ENCODE measurements around the gene ZNF549. TPM values are rescaled to one million over a fixed set of nuclear protein-coding genes. Genes with fewer than 3 reads are reported as not detected.

The ZNF549 gene
- total and polyA plus RNA-seq, 2 of the 13 experiments (the other 11 are each of a cell fraction or from before 2014, with no cell fraction given), result 2.8 to 6.4 TPM

DNA sequence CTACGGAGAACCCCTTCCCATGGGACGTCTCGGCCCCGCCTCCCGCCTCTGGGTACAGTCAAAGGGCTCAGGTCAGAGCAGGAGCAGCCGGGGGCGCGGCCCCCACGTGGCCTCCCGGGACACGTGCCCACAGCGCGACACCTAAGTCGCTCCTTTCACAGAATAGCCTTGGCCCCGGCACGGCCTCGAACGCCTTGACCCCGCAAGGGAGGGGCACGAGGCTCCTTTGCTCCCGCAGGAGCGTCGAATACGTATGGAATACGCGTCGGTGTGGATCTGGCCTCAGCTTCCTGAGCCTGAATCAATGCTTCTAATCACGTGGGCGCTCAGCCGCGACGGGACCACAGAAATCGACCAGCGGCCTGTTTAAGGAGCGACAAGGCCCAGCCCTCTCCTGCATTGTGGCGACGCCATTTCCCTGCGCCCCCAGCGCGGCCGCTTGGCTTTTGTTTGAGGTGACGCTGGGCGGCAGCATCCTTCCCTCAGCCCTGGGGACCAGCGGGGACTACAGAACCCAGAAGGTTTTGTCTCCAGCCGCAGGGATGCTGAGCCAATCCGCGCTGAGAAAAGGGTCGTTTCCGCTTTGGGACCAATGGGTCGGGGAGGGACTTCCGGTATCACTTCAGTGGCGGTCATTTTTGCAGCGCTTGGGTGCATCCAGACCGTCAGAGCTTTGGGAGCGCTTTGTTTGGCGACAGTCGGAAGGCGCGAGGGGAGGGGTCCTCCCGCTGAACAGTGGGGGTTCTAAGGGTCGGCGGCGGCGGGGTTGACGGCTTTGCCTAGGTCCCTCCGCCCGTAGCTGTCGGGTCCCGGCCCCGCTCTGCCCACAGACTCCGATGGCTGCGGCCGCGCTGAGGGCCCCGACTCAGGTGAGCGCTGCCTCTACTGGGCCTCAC is 56.6 kb downstream of the ZNF549 start, which contains the start of gene ZIK1 (continued):
- TF ChIP-seq, protein P1, sequence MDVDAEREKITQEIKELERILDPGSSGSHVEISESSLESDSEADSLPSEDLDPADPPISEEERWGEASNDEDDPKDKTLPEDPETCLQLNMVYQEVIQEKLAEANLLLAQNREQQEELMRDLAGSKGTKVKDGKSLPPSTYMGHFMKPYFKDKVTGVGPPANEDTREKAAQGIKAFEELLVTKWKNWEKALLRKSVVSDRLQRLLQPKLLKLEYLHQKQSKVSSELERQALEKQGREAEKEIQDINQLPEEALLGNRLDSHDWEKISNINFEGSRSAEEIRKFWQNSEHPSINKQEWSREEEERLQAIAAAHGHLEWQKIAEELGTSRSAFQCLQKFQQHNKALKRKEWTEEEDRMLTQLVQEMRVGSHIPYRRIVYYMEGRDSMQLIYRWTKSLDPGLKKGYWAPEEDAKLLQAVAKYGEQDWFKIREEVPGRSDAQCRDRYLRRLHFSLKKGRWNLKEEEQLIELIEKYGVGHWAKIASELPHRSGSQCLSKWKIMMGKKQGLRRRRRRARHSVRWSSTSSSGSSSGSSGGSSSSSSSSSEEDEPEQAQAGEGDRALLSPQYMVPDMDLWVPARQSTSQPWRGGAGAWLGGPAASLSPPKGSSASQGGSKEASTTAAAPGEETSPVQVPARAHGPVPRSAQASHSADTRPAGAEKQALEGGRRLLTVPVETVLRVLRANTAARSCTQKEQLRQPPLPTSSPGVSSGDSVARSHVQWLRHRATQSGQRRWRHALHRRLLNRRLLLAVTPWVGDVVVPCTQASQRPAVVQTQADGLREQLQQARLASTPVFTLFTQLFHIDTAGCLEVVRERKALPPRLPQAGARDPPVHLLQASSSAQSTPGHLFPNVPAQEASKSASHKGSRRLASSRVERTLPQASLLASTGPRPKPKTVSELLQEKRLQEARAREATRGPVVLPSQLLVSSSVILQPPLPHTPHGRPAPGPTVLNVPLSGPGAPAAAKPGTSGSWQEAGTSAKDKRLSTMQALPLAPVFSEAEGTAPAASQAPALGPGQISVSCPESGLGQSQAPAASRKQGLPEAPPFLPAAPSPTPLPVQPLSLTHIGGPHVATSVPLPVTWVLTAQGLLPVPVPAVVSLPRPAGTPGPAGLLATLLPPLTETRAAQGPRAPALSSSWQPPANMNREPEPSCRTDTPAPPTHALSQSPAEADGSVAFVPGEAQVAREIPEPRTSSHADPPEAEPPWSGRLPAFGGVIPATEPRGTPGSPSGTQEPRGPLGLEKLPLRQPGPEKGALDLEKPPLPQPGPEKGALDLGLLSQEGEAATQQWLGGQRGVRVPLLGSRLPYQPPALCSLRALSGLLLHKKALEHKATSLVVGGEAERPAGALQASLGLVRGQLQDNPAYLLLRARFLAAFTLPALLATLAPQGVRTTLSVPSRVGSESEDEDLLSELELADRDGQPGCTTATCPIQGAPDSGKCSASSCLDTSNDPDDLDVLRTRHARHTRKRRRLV (CRISPR knock-in tag; IDR thresholded peaks at IDR 0.05), result no peak
- TF ChIP-seq, protein P2, sequence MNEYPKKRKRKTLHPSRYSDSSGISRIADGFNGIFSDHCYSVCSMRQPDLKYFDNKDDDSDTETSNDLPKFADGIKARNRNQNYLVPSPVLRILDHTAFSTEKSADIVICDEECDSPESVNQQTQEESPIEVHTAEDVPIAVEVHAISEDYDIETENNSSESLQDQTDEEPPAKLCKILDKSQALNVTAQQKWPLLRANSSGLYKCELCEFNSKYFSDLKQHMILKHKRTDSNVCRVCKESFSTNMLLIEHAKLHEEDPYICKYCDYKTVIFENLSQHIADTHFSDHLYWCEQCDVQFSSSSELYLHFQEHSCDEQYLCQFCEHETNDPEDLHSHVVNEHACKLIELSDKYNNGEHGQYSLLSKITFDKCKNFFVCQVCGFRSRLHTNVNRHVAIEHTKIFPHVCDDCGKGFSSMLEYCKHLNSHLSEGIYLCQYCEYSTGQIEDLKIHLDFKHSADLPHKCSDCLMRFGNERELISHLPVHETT (CRISPR knock-in tag; conservative IDR thresholded peaks at IDR 0.05), result no peak
- TF ChIP-seq ZNF781 (CRISPR knock-in tag; IDR thresholded peaks at IDR 0.05; ENCODE audit: borderline replicate concordance, not compliant biosample characterization) (no peak), EEA1 (CRISPR knock-in tag; IDR thresholded peaks at IDR 0.05; ENCODE audit: borderline replicate concordance) (no peak), RNF2 (conservative IDR thresholded peaks at IDR 0.05; ENCODE audit: low read depth) (no peak), ZSCAN29 (CRISPR knock-in tag; conservative IDR thresholded peaks at IDR 0.05) (no peak), POLR2A (IDR thresholded peaks at IDR 0.05; ENCODE audit: insufficient read depth in 1 of 2, low read depth in 2 of 2, low read length in 2 of 2) (0 out of 4 replicates have a peak, but pooled peaks of 1 of the 2 experiments have one; percentile 36), NKX3-1 (CRISPR knock-in tag; IDR thresholded peaks at IDR 0.05) (no peak), CBX2 (IDR thresholded peaks at IDR 0.05; ENCODE audit: low read depth, low read length) (no peak), CBX2 (CRISPR knock-in tag; IDR thresholded peaks at IDR 0.05; ENCODE audit: low read depth) (no peak), PHB2 (IDR thresholded peaks at IDR 0.05; ENCODE audit: partially characterized antibody) (no peak)
- TF ChIP-seq, protein P3, sequence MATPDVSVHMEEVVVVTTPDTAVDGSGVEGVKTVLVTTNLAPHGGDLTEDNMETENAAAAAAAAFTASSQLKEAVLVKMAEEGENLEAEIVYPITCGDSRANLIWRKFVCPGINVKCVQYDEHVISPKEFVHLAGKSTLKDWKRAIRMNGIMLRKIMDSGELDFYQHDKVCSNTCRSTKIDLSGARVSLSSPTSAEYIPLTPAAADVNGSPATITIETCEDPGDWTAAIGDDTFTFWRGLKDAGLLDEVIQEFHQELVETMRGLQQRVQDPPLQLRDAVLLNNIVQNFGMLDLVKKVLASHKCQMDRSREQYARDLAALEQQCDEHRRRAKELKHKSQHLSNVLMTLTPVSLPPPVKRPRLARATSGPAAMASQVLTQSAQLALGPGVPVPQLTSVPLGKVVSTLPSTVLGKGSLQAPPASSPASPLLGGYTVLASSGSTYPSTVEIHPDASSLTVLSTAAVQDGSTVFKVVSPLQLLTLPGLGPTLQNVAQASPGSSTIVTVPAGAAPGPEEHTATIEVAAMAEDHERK (CRISPR knock-in tag; IDR thresholded peaks at IDR 0.05; ENCODE audit: low read depth), result no peak
- TF ChIP-seq, protein P4, sequence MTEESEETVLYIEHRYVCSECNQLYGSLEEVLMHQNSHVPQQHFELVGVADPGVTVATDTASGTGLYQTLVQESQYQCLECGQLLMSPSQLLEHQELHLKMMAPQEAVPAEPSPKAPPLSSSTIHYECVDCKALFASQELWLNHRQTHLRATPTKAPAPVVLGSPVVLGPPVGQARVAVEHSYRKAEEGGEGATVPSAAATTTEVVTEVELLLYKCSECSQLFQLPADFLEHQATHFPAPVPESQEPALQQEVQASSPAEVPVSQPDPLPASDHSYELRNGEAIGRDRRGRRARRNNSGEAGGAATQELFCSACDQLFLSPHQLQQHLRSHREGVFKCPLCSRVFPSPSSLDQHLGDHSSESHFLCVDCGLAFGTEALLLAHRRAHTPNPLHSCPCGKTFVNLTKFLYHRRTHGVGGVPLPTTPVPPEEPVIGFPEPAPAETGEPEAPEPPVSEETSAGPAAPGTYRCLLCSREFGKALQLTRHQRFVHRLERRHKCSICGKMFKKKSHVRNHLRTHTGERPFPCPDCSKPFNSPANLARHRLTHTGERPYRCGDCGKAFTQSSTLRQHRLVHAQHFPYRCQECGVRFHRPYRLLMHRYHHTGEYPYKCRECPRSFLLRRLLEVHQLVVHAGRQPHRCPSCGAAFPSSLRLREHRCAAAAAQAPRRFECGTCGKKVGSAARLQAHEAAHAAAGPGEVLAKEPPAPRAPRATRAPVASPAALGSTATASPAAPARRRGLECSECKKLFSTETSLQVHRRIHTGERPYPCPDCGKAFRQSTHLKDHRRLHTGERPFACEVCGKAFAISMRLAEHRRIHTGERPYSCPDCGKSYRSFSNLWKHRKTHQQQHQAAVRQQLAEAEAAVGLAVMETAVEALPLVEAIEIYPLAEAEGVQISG (CRISPR knock-in tag; IDR thresholded peaks at IDR 0.05), result peak; percentile 41; the same call in 1 of the 2 replicates
- TF ChIP-seq, protein P5, sequence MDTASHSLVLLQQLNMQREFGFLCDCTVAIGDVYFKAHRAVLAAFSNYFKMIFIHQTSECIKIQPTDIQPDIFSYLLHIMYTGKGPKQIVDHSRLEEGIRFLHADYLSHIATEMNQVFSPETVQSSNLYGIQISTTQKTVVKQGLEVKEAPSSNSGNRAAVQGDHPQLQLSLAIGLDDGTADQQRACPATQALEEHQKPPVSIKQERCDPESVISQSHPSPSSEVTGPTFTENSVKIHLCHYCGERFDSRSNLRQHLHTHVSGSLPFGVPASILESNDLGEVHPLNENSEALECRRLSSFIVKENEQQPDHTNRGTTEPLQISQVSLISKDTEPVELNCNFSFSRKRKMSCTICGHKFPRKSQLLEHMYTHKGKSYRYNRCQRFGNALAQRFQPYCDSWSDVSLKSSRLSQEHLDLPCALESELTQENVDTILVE (CRISPR knock-in tag; IDR thresholded peaks at IDR 0.05), result no peak
- TF ChIP-seq, protein P6, sequence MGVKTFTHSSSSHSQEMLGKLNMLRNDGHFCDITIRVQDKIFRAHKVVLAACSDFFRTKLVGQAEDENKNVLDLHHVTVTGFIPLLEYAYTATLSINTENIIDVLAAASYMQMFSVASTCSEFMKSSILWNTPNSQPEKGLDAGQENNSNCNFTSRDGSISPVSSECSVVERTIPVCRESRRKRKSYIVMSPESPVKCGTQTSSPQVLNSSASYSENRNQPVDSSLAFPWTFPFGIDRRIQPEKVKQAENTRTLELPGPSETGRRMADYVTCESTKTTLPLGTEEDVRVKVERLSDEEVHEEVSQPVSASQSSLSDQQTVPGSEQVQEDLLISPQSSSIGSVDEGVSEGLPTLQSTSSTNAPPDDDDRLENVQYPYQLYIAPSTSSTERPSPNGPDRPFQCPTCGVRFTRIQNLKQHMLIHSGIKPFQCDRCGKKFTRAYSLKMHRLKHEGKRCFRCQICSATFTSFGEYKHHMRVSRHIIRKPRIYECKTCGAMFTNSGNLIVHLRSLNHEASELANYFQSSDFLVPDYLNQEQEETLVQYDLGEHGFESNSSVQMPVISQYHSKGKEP (CRISPR knock-in tag; IDR thresholded peaks at IDR 0.05), result no peak

Data from HepG2 (cell line).